HG03520 (cell line): ENCODE measurements around the gene SS18.

Source experiments
- ATAC-seq: cut with Tn5 transposase; IDR thresholded peaks from one replicate; pipeline ENCODE4 v1.9.1; 2021; ENCODE audit warnings: mild to moderate bottlenecking, moderate library complexity; ENCODE audit not compliant: unreplicated experiment

Gene SS18

GRCh38 chr18:26003817-26004216 lies 86.6 kb downstream of the SS18 start:
- ATAC-seq: no peak

- no peak for ATAC-seq
These were observed 87.1 kb downstream of the SS18 start for GRCh38 chr18:26003356-26003755.

DNA sequence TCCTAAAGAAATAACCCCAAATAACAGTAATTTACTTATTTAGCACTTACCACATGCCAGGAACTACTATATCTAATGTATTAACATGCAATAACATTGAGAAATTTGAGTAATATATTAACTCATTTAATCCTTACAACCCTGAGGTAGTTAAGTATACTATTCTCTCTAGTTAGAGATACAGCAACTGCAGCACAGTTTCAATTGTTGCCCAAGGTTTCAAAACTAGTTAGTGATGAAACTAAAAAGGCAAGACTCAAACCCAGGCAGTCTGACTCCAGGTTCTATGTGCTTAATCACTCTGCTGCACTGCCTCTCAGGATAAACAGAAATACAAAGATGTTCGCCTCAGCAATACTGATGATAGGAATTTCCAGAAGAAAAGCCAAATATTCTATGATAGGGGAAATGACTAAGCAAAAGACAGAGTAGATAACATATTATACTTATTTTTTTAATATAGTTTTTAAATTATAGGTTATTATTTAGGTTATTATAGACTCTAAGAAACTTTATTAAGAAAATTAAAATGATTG lies 88.0 kb downstream of the SS18 start:
- ATAC-seq: no peak

- no peak for ATAC-seq
These were observed 92.0 kb downstream of the SS18 start for GRCh38 chr18:25998461-25998860.

DNA sequence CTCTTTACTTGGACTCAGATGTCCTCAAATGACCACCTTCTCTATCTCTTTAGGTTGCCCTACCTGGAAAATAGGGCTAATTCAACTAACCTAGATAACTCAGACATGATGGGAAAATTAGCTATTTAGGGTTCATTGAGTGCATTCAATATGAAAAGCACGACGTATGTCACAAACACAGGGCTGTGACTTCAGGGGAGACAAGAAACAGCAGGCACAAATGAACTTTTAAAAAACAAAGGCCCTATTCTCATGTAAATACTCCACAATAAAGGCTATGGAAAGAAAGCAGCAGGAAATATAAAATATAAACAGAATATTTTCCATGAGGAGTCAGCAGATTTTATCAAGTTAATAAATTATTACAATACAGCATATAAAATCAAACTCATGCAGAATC lies 97.8 kb downstream of the SS18 start:
- no peak for ATAC-seq

DNA sequence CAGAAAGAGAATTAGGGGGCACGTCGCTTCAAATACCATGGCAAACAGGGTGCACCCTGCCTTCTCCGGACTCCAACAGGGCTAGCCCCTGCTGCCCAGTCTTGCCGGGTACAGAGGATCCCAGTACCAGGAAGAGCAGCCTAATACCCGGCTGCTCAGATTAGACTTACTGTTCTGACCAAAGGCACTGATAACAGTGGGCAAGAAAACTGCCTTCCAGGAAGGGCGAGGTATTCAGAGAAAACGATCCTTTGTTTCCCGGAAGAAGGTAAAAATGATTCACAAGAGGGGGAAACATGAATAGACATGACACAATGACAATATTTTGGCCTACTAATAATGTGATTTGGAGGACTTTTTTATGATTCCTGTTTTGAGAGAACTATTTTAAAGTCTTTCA lies 99.9 kb downstream of the SS18 start:
- no peak for ATAC-seq

DNA sequence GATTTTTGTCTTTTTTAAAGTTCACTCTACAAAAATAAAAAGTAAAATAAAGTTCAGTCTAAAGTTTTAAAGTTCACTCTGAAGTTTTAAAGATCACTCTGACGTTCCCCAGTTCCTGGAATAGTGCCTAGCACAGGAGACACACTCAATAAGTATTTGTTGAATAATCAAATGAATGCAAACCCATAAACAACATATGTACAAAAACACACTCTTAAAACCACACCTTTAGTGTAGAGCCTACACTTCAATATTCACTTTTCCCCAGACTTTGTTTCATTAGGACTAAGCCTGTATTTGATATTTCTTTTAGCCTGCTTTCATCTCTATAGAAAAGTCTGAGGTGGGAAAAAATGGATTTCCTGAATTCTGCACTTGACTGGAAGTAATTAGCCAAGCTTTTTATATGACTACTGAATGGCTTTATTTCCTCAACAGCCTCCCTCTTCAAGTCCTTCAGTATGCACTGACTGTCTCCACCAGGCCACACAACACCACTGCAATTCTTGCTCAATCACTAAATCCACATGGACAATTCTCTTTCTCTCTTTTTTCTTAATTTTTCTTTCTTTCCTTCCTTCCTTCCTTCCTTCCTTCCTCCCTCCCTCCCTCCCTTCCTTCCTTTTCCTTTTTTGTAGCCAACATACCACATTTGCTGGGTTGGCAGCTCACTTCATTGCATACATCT lies 104.6 kb downstream of the SS18 start:
- ATAC-seq: no peak

- no peak for ATAC-seq
These were observed 106.7 kb downstream of the SS18 start for GRCh38 chr18:25983730-25984129.

GRCh38 chr18:25982961-25983360 lies 107.5 kb downstream of the SS18 start:
- no peak for ATAC-seq

GRCh38 chr18:25982153-25982552 lies 108.3 kb downstream of the SS18 start:
- no peak for ATAC-seq

- no peak for ATAC-seq
These were observed 110.9 kb downstream of the SS18 start for GRCh38 chr18:25979369-25980040.

DNA sequence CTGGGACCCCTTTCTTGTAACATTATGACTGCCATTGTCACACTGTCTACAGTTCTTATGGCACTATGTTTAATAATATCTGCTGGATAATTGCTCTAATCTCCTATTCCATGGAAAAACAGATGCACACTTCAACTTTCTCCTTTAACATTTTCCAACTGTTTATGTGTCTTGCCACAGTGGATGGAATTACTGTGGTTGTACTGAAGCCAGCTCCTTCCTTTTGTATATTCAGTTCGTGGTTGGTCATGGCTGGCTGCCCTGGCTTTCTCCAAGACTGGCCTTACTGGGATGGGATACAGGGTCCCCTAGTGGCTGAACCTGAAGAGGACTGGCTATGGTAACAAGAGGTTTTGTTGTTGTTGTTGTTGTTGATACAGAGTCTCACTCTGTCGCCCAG lies 113.9 kb downstream of the SS18 start:
- no peak for ATAC-seq

- ATAC-seq: no peak
These were observed 115.8 kb downstream of the SS18 start for GRCh38 chr18:25974630-25975077.
